ENCODE measurements around the gene MYCN.
"Not testable (repeated sequence)": the region's sequence is repeated elsewhere in the genome, so short reads cannot be mapped to it uniquely, and the experiment has no call there.

MYCN gene

GRCh38 chr2:15908371-15908770 lies 32.0 kb upstream of the MYCN start:
- FAIRE-seq: no peak

GRCh38 chr2:15909157-15909556 lies 31.2 kb upstream of the MYCN start:
- no peak for FAIRE-seq

GRCh38 chr2:15909736-15910135 lies 30.6 kb upstream of the MYCN start:
- no peak for FAIRE-seq

- FAIRE-seq: not testable (repeated sequence)
Measured at GRCh38 chr2:15911270-15911669, 29.1 kb upstream of the MYCN start.

- no peak for FAIRE-seq
Measured at GRCh38 chr2:15911686-15912085, 28.7 kb upstream of the MYCN start.

- no peak for FAIRE-seq
Measured at GRCh38 chr2:15912203-15912602, 28.1 kb upstream of the MYCN start.

GRCh38 chr2:15913146-15913545 lies 27.2 kb upstream of the MYCN start:
- FAIRE-seq: no peak

GRCh38 chr2:15914596-15915385 lies 25.6 kb upstream of the MYCN start:
- no peak for FAIRE-seq

- FAIRE-seq: not testable (repeated sequence)
Measured at GRCh38 chr2:15915546-15915945, 24.8 kb upstream of the MYCN start.

GRCh38 chr2:15916336-15916735 lies 24.0 kb upstream of the MYCN start:
- no peak for FAIRE-seq

- FAIRE-seq: no peak
Measured at GRCh38 chr2:15918761-15919356, 21.5 kb upstream of the MYCN start.

- no peak for FAIRE-seq
Measured at GRCh38 chr2:15919716-15920434, 20.5 kb upstream of the MYCN start.

GRCh38 chr2:15920696-15921095 lies 19.7 kb upstream of the MYCN start:
- FAIRE-seq: no peak

- FAIRE-seq: no peak
Measured at GRCh38 chr2:15923597-15923996, 16.8 kb upstream of the MYCN start.

- FAIRE-seq: no peak
Measured at GRCh38 chr2:15925819-15926218, 14.5 kb upstream of the MYCN start.

GRCh38 chr2:15926252-15926651 lies 14.1 kb upstream of the MYCN start:
- FAIRE-seq: no peak

- FAIRE-seq: no peak
Measured at GRCh38 chr2:15927551-15928218, 12.7 kb upstream of the MYCN start.

- not testable (repeated sequence) for FAIRE-seq
Measured at GRCh38 chr2:15929008-15929407, 11.3 kb upstream of the MYCN start.

GRCh38 chr2:15929861-15930260 lies 10.5 kb upstream of the MYCN start:
- no peak for FAIRE-seq

GRCh38 chr2:15930589-15931318 lies 9.6 kb upstream of the MYCN start:
- no peak for FAIRE-seq

- no peak for FAIRE-seq
Measured at GRCh38 chr2:15931319-15931890, 8.9 kb upstream of the MYCN start.

- FAIRE-seq: no peak
Measured at GRCh38 chr2:15931950-15932349, 8.4 kb upstream of the MYCN start.
